Thoracic aorta (tissue), 2 donors: ENCODE results near the gene MAPK11. TPM values are rescaled to one million over a fixed set of nuclear protein-coding genes. Genes with fewer than 3 reads are reported as not detected.

ENCODE experiments used
- ATAC-seq: fragments of 150-250 bp; one replicate; pipeline ENCODE4 v1.8.0; 2017; ENCODE audit warnings: low read depth; ENCODE audit not compliant: insufficient number of reproducible peaks, low FRiP score
- DNase-seq: peaks from one replicate; pipeline ENCODE4 v3.0.0-alpha.2; 2020; ENCODE audit warnings: low spot score
- H3K27ac ChIP-seq, 2 donors: fragments of 200-600 bp; sonication (generic); 1 replicate in 1 of 2; 2 replicates in 1 of 2; pipeline ENCODE4 v1.5.1; 2016; ENCODE audit warnings: mild to moderate bottlenecking in 2 of 2, moderate library complexity in 2 of 2
- H3K27me3 ChIP-seq: fragments of 200-600 bp; sonication (generic); replicated peaks from 2 replicates; pipeline ENCODE4 v1.6.0; 2016; ENCODE audit warnings: mild to moderate bottlenecking; ENCODE audit not compliant: insufficient read depth
- H3K36me3 ChIP-seq: fragments of 200-600 bp; sonication (generic); one replicate; pipeline ENCODE4 v1.5.1; 2016
- H3K4me1 ChIP-seq, 2 donors: fragments of 200-600 bp; sonication (generic); 1 replicate in 1 of 2; 2 replicates in 1 of 2; pipeline versions ENCODE4 v1.5.1 to v1.6.0; 2016; ENCODE audit warnings: low read depth in 2 of 2, mild to moderate bottlenecking in 1 of 2; ENCODE audit not compliant: control insufficient read depth in 1 of 2
- H3K4me3 ChIP-seq: fragments of 200-600 bp; sonication (generic); 2 replicates; pipeline ENCODE4 v1.5.1; 2016; ENCODE audit warnings: mild to moderate bottlenecking
- H3K9me3 ChIP-seq: fragments of 200-600 bp; sonication (generic); 2 replicates; pipeline ENCODE4 v1.5.1; 2016
- total RNA-seq, 2 donors: library from RNA; depleted of rRNA; stranded (reverse); fragments of >200 nt; gene quantifications; one replicate each; pipeline versions ENCODE4 v1.1.0 to v1.2.3, GENCODE V29; 2016
- TF ChIP-seq, protein P1 (sequence below): fragments of 200-600 bp; sonication (generic); IDR thresholded peaks from one replicate; pipeline ENCODE4 v1.5.1; 2019; ENCODE audit warnings: antibody characterized with exemption

MAPK11 gene
- total RNA-seq, 2 donors from 2014 or later = 5.8 to 8.8 TPM

- ATAC-seq (no peak), DNase-seq (no peak)
- no peaks in the 10 kb centered on the region for H3K36me3 ChIP-seq
- H3K27me3 ChIP-seq = no peaks in the 10 kb centered on the region
- no peaks in the 10 kb centered on the region for H3K9me3 ChIP-seq
- H3K27ac ChIP-seq = peak overlapping the region; percentile 90 to 95
- peak overlapping the region; percentile 25 for H3K4me3 ChIP-seq
- H3K4me1 ChIP-seq = peaks cover 67 to 91% of the 10 kb centered on the region in 2 donors
- TF ChIP-seq, protein P1, sequence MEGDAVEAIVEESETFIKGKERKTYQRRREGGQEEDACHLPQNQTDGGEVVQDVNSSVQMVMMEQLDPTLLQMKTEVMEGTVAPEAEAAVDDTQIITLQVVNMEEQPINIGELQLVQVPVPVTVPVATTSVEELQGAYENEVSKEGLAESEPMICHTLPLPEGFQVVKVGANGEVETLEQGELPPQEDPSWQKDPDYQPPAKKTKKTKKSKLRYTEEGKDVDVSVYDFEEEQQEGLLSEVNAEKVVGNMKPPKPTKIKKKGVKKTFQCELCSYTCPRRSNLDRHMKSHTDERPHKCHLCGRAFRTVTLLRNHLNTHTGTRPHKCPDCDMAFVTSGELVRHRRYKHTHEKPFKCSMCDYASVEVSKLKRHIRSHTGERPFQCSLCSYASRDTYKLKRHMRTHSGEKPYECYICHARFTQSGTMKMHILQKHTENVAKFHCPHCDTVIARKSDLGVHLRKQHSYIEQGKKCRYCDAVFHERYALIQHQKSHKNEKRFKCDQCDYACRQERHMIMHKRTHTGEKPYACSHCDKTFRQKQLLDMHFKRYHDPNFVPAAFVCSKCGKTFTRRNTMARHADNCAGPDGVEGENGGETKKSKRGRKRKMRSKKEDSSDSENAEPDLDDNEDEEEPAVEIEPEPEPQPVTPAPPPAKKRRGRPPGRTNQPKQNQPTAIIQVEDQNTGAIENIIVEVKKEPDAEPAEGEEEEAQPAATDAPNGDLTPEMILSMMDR = no peak
These were observed 31.4 kb upstream of the MAPK11 start for GRCh38 chr22:50301581-50301991.

DNA sequence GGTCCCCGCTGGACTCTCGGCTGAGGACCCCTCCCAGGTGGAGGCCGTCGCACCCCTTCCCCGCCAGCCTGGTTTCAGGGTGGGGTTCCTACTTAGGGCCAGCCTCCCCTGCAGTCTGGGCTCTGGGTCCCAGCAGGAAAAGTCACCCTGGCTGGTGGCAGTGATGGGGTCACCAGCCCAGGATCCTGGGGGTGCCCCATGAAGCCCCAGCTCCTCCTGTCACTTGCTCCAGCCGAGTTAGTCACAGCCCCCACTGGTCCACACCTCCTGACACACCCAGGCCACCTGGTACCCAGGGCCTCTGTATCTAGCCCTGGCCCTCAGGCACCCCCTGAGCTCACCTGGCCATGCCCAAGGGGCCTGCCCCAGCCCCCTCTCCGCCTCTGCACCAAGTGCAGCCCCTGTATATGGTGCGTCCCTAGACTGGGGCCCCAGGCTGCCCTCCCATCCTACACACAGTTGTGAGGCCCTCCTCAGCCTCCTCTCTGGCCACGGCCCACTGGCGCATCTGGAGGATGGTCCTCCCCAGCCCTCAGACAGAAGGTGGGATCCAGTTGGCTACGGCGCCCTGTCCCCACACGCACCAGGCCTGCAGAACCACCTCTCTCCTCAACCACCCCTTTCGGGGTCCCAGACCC is 30.6 kb upstream of the MAPK11 start:
- Histone ChIP-seq H3K27me3 (no peaks in the 10 kb centered on the region), H3K4me1 (peaks cover 68 to 93% of the 10 kb centered on the region in 2 donors), H3K36me3 (no peaks in the 10 kb centered on the region), H3K4me3 (no peak overlapping the region), H3K9me3 (no peaks in the 10 kb centered on the region), H3K27ac (no peak overlapping the region)
- TF ChIP-seq, protein P1 = no peak
- ATAC-seq (no peak), DNase-seq (no peak)

- TF ChIP-seq, protein P1 = no peak
- ATAC-seq (no peak), DNase-seq (no peak)
- Histone ChIP-seq H3K4me1 (peaks cover 62 to 86% of the 10 kb centered on the region in 2 donors), H3K27me3 (no peaks in the 10 kb centered on the region), H3K4me3 (peak overlapping the region; percentile 54), H3K36me3 (no peaks in the 10 kb centered on the region), H3K9me3 (no peaks in the 10 kb centered on the region), H3K27ac (no peak overlapping the region)
These were observed 29.8 kb upstream of the MAPK11 start for GRCh38 chr22:50299785-50300619.

GRCh38 chr22:50298937-50299784 is 29.0 kb upstream of the MAPK11 start:
- no peaks in the 10 kb centered on the region for H3K27me3 ChIP-seq
- no peaks in the 10 kb centered on the region for H3K9me3 ChIP-seq
- H3K36me3 ChIP-seq = no peaks in the 10 kb centered on the region
- peak overlapping the region; percentile 54 for H3K4me3 ChIP-seq
- TF ChIP-seq, protein P1 = no peak
- H3K4me1 ChIP-seq = peaks cover 58 to 85% of the 10 kb centered on the region in 2 donors
- DNase-seq (no peak), ATAC-seq (no peak)
- H3K27ac ChIP-seq = peak overlapping the region in 1 of 2 donors; percentile 25
